HG03432 (cell line): ENCODE data around the gene MPST.

Source experiments
- ATAC-seq: cut with Tn5 transposase; IDR thresholded peaks from one replicate; pipeline ENCODE4 v1.9.1; 2021; ENCODE audit warnings: mild to moderate bottlenecking, moderate library complexity; ENCODE audit not compliant: unreplicated experiment

MPST gene

GRCh38 chr22:37075822-37076433, 56.4 kb downstream of the MPST start:
- no peak for ATAC-seq

DNA sequence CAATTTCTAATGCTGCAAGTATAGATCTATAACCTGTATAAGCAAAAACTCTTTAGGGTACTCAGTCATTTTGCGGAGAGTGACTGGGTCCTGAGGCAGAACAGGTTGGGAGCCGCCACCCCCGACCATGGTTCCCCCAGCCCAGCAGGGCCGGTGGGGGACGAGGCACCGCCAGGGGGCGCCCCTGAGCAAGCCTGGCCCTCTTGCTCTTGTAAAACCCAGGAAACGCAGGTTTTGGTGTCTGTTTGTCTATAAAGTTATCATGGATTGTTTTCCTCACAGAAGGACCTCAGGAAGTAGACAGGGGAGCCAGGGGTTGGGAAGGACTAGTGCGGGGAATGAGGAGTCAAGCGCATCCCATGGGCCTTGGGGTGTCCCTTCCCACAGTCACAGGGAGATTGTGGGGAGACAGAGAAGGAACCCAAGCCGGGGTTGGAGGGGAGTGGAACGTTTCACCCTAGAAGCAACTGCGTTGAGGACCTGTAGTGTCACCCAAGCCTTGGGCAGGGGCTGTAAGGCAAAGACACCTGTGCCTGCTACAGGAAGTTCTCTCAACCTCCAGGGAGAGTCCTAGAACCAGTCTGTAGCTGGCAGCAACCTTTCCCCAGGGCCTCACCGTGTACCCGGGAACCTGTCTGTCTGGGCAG, 58.4 kb downstream of the MPST start:
- no peak for ATAC-seq

GRCh38 chr22:37079158-37079557, 59.6 kb downstream of the MPST start:
- no peak for ATAC-seq
